HepG2 (cell line): ENCODE data around the gene TRIM58. TPM values are rescaled to one million over a fixed set of nuclear protein-coding genes. Genes with fewer than 3 reads are reported as not detected.

Experiments used
- ATAC-seq: fragments of 200-7000 bp; cut with Tn5 transposase; 3 replicates; pipeline ENCODE4 v1.9.1; 2020; ENCODE audit warnings: mild to moderate bottlenecking, moderate library complexity
- BruUV-seq: library from RNA; stranded (reverse); fragments of 400-500 nt; replicated peaks from 2 replicates; lab custom pipeline; 2021; lab: Mats Ljungman, UMichigan
- CTCF ChIA-PET: fragments of 300-600 bp; formaldehyde crosslinking; extraction: SDS; loops from one replicate; lab custom pipeline; 2021; ENCODE audit warnings: low total read pairs, inconsistent platforms, low intra/inter-chr PET ratio; lab: Yijun Ruan, JAX
- POLR2A ChIA-PET: fragments of 350-600 bp; sonication (Branson Sonifier 250); formaldehyde crosslinking; loops from one replicate; lab custom pipeline; 2020; ENCODE audit warnings: antibody characterized with exemption, inconsistent platforms; lab: Yijun Ruan, JAX
- DNase-seq: peaks from one replicate; pipeline ENCODE4 v3.0.0-alpha.2; 2015; ENCODE audit warnings: low spot score
- FAIRE-seq: peaks from 3 replicates; lab custom pipeline; 2011; peaks lifted over from hg19 to GRCh38; lab: Jason Lieb, UNC
- H2AFZ ChIP-seq: one replicate; pipeline ENCODE4 v1.6.1; 2011; ENCODE audit warnings: low read length, inconsistent platforms
- H3K27ac ChIP-seq: fragments of 300-600 bp; 3 replicates; pipeline ENCODE4 v1.8.0; 2011; ENCODE audit warnings: mixed run types, mild to moderate bottlenecking, mixed read lengths, low read length, inconsistent platforms; ENCODE audit not compliant: insufficient read depth; ENCODE audit errors: extremely low read length
- H3K27me3 ChIP-seq, 2 experiments: fragments of 200-600 bp in 1 of 2; 2 replicates in 1 of 2; 3 replicates in 1 of 2; pipeline versions ENCODE4 v1.6.0 to v1.8.0; 2011; ENCODE audit warnings: low read length in 2 of 2, mild to moderate bottlenecking in 2 of 2, moderate library complexity in 2 of 2, inconsistent platforms in 1 of 2; ENCODE audit not compliant: insufficient read depth in 2 of 2, control insufficient read depth in 1 of 2
- H3K36me3 ChIP-seq, 2 experiments: fragments of 200-600 bp in 1 of 2; replicated peaks in 1 of 2; 2 replicates in 1 of 2; 3 replicates in 1 of 2; pipeline versions ENCODE4 v1.5.1 to v1.8.0; 2011; ENCODE audit warnings: low read length in 2 of 2, inconsistent platforms in 1 of 2; ENCODE audit not compliant: insufficient read depth in 2 of 2, control insufficient read depth in 1 of 2
- H3K4me1 ChIP-seq: 2 replicates; pipeline ENCODE4 v1.5.1; 2012; ENCODE audit warnings: low read length, inconsistent platforms; ENCODE audit not compliant: insufficient read depth
- H3K4me2 ChIP-seq: 2 replicates; pipeline ENCODE4 v1.6.0; 2011; ENCODE audit warnings: low read depth, low read length, inconsistent platforms
- H3K4me3 ChIP-seq, 3 experiments: fragments of 200-600 bp in 1 of 3; sonication (generic), shearing (Covaris generic) in 1 of 3; replicated peaks in 1 of 3; 2 replicates each; pipeline ENCODE4 v1.5.1; 2011 to 2016; ENCODE audit warnings: low read length in 3 of 3, inconsistent platforms in 2 of 3, low read depth in 2 of 3, mild to moderate bottlenecking in 2 of 3, control low read depth in 1 of 3, mixed read lengths in 1 of 3; ENCODE audit not compliant: insufficient read depth in 1 of 3
- H3K79me2 ChIP-seq: one replicate; pipeline ENCODE4 v1.6.1; 2011; ENCODE audit warnings: low read length, inconsistent platforms; ENCODE audit not compliant: insufficient read depth
- H3K9ac ChIP-seq: 2 replicates; pipeline ENCODE4 v1.6.0; 2011; ENCODE audit warnings: mild to moderate bottlenecking, low read depth, low read length, inconsistent platforms; ENCODE audit not compliant: insufficient read depth
- H3K9me3 ChIP-seq: 2 replicates; pipeline ENCODE4 v1.5.1; 2012; ENCODE audit warnings: mild to moderate bottlenecking, low read length
- H4K20me1 ChIP-seq: 2 replicates; pipeline ENCODE4 v1.6.0; 2011; ENCODE audit warnings: inconsistent platforms, mild to moderate bottlenecking, low read length, moderate library complexity; ENCODE audit not compliant: insufficient read depth
- HDAC6 ChIP-seq: fragments of 200-600 bp; sonication (generic); IDR thresholded peaks from 2 replicates; pipeline ENCODE4 v1.7.0; 2017; ENCODE audit warnings: mild to moderate bottlenecking, antibody characterized with exemption, low read length, low read depth
- HNF1A ChIP-seq, 2 experiments: sonication (generic) in 1 of 2; formaldehyde crosslinking in 1 of 2; IDR thresholded peaks; 2 replicates each; pipeline versions ENCODE4 v1.4.0 to v1.6.1; 2016 to 2020; ENCODE audit warnings: borderline replicate concordance in 1 of 2, low read depth in 1 of 2, mild to moderate bottlenecking in 1 of 2, missing genetic modification reagents in 1 of 2
- KDM2A ChIP-seq: sonication (generic); formaldehyde crosslinking; IDR thresholded peaks from 2 replicates; pipeline ENCODE4 v1.4.0; 2020; ENCODE audit warnings: low read depth, missing genetic modification reagents, borderline replicate concordance
- NFE2 ChIP-seq: sonication (generic); formaldehyde crosslinking; IDR thresholded peaks from 2 replicates; pipeline ENCODE4 v1.4.0; 2020; ENCODE audit warnings: missing genetic modification reagents
- ONECUT2 ChIP-seq: sonication (generic); formaldehyde crosslinking; IDR thresholded peaks from 2 replicates; pipeline ENCODE4 v1.4.0; 2020; ENCODE audit warnings: missing genetic modification reagents
- SALL1 ChIP-seq: sonication (generic); formaldehyde crosslinking; IDR thresholded peaks from 2 replicates; pipeline ENCODE4 v1.8.0; 2022; ENCODE audit warnings: mild to moderate bottlenecking, missing genetic modification reagents
- TBX2 ChIP-seq: sonication (generic); formaldehyde crosslinking; IDR thresholded peaks from 2 replicates; pipeline ENCODE4 v1.5.0; 2020; ENCODE audit warnings: missing genetic modification reagents, mild to moderate bottlenecking, borderline replicate concordance
- ZBTB8A ChIP-seq: sonication (generic); formaldehyde crosslinking; IDR thresholded peaks from 2 replicates; pipeline ENCODE4 v1.4.0; 2020; ENCODE audit warnings: mild to moderate bottlenecking, low read depth, missing genetic modification reagents, borderline replicate concordance
- ZKSCAN5 ChIP-seq: sonication (generic); formaldehyde crosslinking; IDR thresholded peaks from 2 replicates; pipeline ENCODE4 v1.5.1; 2020; ENCODE audit warnings: mild to moderate bottlenecking, missing genetic modification reagents
- ZNF296 ChIP-seq: sonication (generic); formaldehyde crosslinking; conservative IDR thresholded peaks from 2 replicates; pipeline ENCODE4 v1.5.0; 2020; ENCODE audit warnings: mild to moderate bottlenecking, missing genetic modification reagents
- ZNF354B ChIP-seq: sonication (generic); formaldehyde crosslinking; IDR thresholded peaks from 2 replicates; pipeline ENCODE4 v1.8.0; 2022; ENCODE audit warnings: mild to moderate bottlenecking, missing genetic modification reagents
- ZNF546 ChIP-seq: sonication (generic); formaldehyde crosslinking; conservative IDR thresholded peaks from 2 replicates; pipeline ENCODE4 v1.8.1; 2023; ENCODE audit warnings: mild to moderate bottlenecking, missing genetic modification reagents
- ZNF879 ChIP-seq: sonication (generic); formaldehyde crosslinking; IDR thresholded peaks from 2 replicates; pipeline ENCODE4 v1.8.1; 2023; ENCODE audit warnings: missing genetic modification reagents
- ZSCAN20 ChIP-seq: sonication (generic); formaldehyde crosslinking; IDR thresholded peaks from 2 replicates; pipeline ENCODE4 v1.4.0; 2020; ENCODE audit warnings: missing genetic modification reagents, mild to moderate bottlenecking, borderline replicate concordance
- ZSCAN30 ChIP-seq: sonication (generic); formaldehyde crosslinking; IDR thresholded peaks from 2 replicates; pipeline ENCODE4 v1.5.0; 2020; ENCODE audit warnings: mild to moderate bottlenecking, missing genetic modification reagents
- WGBS: methylation state at CpG from one replicate; pipeline ENCODE4 v1.1.6; 2017; ENCODE audit warnings: low lambda C conversion rate; 5-methylcytosine and 5-hydroxymethylcytosine counted together
- in situ Hi-C: cut with HindIII; loops from 2 replicates; pipeline ENCODE4 v1.10.0; 2017; ENCODE audit warnings: low pct_unique_long_range_greater_than_20kb; ENCODE audit not compliant: extremely low pct_ligation_motif_present
- intact Hi-C: fragments of 100-400 bp; cut with micrococcal nuclease; formaldehyde crosslinking; loops from one replicate; pipeline ENCODE4 v1.10.0; 2022; ENCODE audit not compliant: unreplicated experiment
- polyA plus RNA-seq, 8 experiments: library from polyadenylated mRNA; depleted of rRNA in 3 of 8; stranded (reverse) in 7 of 8; unstranded in 1 of 8; fragments of >200 nt; fragmentation: Illumina TruSeq in 4 of 8; extraction: Trizol in 4 of 8; gene quantifications; 2 replicates each; pipeline versions ENCODE4 v1.2.1 to v1.2.3, GENCODE V29; 2011 to 2016; ENCODE audit warnings: low read depth in 4 of 8, missing spikeins in 1 of 8, mixed read lengths in 1 of 8; ENCODE audit not compliant: insufficient read depth in 1 of 8
- total RNA-seq, 5 experiments: library from RNA; depleted of rRNA; stranded (reverse); fragments of >200 nt; fragmentation: Illumina TruSeq; extraction: Trizol; gene quantifications; 2 replicates each; pipeline ENCODE4 v1.2.3, GENCODE V29; 2016; ENCODE audit warnings: low read depth in 1 of 5
- TF ChIP-seq, protein P1 (sequence below): sonication (generic); formaldehyde crosslinking; IDR thresholded peaks from 2 replicates; pipeline ENCODE4 v1.8.0; 2022; ENCODE audit warnings: mild to moderate bottlenecking, missing genetic modification reagents, moderate library complexity

Gene TRIM58
- total and polyA plus RNA-seq, 2 of the 13 experiments (the other 11 are each of a cell fraction or from before 2014, with no cell fraction given) = not detected

DNA sequence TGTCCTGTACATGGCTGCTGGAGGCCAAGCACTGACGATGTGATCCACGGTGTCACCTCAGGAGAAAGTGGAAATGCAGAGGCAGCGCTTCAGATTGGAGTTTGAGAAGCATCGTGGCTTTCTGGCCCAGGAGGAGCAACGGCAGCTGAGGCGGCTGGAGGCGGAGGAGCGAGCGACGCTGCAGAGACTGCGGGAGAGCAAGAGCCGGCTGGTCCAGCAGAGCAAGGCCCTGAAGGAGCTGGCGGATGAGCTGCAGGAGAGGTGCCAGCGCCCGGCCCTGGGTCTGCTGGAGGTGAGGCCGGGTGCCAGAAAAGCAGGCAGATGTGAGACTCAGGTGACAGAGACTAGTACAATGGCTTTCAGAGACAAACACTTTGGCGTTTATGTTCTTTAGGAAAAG, 7.7 kb downstream of the TRIM58 start (continued):
- TF ChIP-seq, protein P1, sequence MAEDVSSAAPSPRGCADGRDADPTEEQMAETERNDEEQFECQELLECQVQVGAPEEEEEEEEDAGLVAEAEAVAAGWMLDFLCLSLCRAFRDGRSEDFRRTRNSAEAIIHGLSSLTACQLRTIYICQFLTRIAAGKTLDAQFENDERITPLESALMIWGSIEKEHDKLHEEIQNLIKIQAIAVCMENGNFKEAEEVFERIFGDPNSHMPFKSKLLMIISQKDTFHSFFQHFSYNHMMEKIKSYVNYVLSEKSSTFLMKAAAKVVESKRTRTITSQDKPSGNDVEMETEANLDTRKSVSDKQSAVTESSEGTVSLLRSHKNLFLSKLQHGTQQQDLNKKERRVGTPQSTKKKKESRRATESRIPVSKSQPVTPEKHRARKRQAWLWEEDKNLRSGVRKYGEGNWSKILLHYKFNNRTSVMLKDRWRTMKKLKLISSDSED (CRISPR knock-in tag) = no peak
- no peak for TF ChIP-seq ZKSCAN5 (CRISPR knock-in tag)
- no peak for TF ChIP-seq ZNF546
- TF ChIP-seq ZSCAN20 = no peak
- TF ChIP-seq ZNF296 (CRISPR knock-in tag) = no peak
- no peak for TF ChIP-seq ZBTB8A (CRISPR knock-in tag)

DNA sequence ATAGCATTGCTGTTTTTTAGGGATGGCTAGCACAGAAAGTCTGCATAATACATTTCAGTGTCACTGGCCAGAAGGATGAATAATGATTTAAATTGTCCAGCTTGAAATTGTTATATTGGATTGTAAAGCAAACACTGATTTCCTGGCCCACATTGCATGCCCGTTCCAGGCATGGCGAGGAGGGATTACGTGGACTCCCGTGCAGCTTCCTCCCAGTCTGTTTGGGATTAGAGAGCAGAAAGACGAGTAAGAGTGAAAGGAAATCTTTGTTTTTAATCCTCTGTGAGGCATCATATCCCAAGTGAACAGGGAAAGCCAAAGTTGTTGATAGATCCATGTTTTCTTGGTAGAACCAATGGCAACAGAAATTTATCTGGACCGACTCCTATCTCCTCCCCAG, 8.4 kb downstream of the TRIM58 start:
- Histone ChIP-seq H2AFZ (no peak overlapping the region), H3K27ac (no peak overlapping the region), H3K4me1 (no peaks in the 10 kb centered on the region), H4K20me1 (no peaks in the 10 kb centered on the region), H3K79me2 (no peaks in the 10 kb centered on the region), H3K4me2 (no peak overlapping the region), H3K4me3 (no peak overlapping the region), H3K9ac (no peak overlapping the region), H3K27me3 (no peaks in the 10 kb centered on the region; a peak in 1 of 5 replicates), H3K36me3 (no peaks in the 10 kb centered on the region), H3K9me3 (0 out of 2 replicates have a peak, but pooled peaks cover 5% of the 10 kb centered on the region)
- no TSS peak for BruUV-seq
- in situ Hi-C loops (no loop called here), intact Hi-C loops (no loop called here)
- ChIA-PET POLR2A (no interaction called here), CTCF (no interaction called here)
- FAIRE-seq (no peak), DNase-seq (no peak), ATAC-seq (no peak)
- no peak for TF ChIP-seq HNF1A (IDR thresholded peaks at IDR 0.05; ENCODE audit: low read depth)
- TF ChIP-seq HNF1A (CRISPR knock-in tag; IDR thresholded peaks at IDR 0.05; ENCODE audit: borderline replicate concordance) = no peak
- TF ChIP-seq ZSCAN30 (CRISPR knock-in tag) = no peak
- no peak for TF ChIP-seq ZNF354B
- no peak for TF ChIP-seq KDM2A
- no peak for TF ChIP-seq HDAC6
- TF ChIP-seq NFE2 (CRISPR knock-in tag) = no peak
- TF ChIP-seq SALL1 (CRISPR knock-in tag) = no peak
- TF ChIP-seq TBX2 = no peak
- TF ChIP-seq ONECUT2 (CRISPR knock-in tag) = no peak
- no peak for TF ChIP-seq ZNF879 (CRISPR knock-in tag)
- WGBS = 39% methylated on average over 6 of the region's 6 CpGs
